GM23338 (cell line): Measurements from ENCODE around the gene GRIFIN. TPM values are rescaled to one million over a fixed set of nuclear protein-coding genes. Genes with fewer than 3 reads are reported as not detected.
"Not testable (repeated sequence)": the region's sequence is repeated elsewhere in the genome, so short reads cannot be mapped to it uniquely, and the experiment has no call there.

Source experiments
- ATAC-seq: fragments of 200-7000 bp; cut with Tn5 transposase; 3 replicates; pipeline ENCODE4 v1.9.1; 2020
- DNase-seq: peaks from one replicate; pipeline ENCODE4 v3.0.0-alpha.2; 2015; ENCODE audit warnings: low spot score
- H2AFZ ChIP-seq: fragments of 200-600 bp; sonication (generic); 2 replicates; pipeline ENCODE4 v1.8.0; 2016; ENCODE audit warnings: antibody characterized with exemption, mild to moderate bottlenecking, moderate library complexity
- H3F3A ChIP-seq: fragments of 200-600 bp; sonication (generic); replicated peaks from 2 replicates; pipeline ENCODE4 v1.8.0; 2017; ENCODE audit warnings: antibody characterized with exemption, mixed run types, low read depth
- H3K27ac ChIP-seq: fragments of 200-600 bp; sonication (generic); 2 replicates; pipeline ENCODE4 v1.6.1; 2016; ENCODE audit warnings: low read depth
- H3K27me3 ChIP-seq: fragments of 200-600 bp; sonication (generic); 2 replicates; pipeline ENCODE4 v1.8.0; 2016; ENCODE audit warnings: mild to moderate bottlenecking, mixed run types, moderate library complexity; ENCODE audit not compliant: insufficient read depth
- H3K36me3 ChIP-seq: fragments of 200-600 bp; sonication (generic); 2 replicates; pipeline ENCODE4 v1.8.0; 2016; ENCODE audit warnings: mild to moderate bottlenecking; ENCODE audit not compliant: insufficient read depth
- H3K4me1 ChIP-seq: fragments of 200-600 bp; sonication (generic); 2 replicates; pipeline ENCODE4 v1.8.0; 2016; ENCODE audit warnings: mild to moderate bottlenecking, moderate library complexity; ENCODE audit not compliant: insufficient read depth
- H3K4me2 ChIP-seq: fragments of 200-600 bp; sonication (generic); 2 replicates; pipeline ENCODE4 v1.7.1; 2017; ENCODE audit warnings: mixed run types
- H3K4me3 ChIP-seq: fragments of 200-600 bp; sonication (generic); 2 replicates; pipeline ENCODE4 v1.6.1; 2016; ENCODE audit warnings: mixed run types
- H3K79me2 ChIP-seq: fragments of 200-600 bp; sonication (generic); replicated peaks from 2 replicates; pipeline ENCODE4 v1.8.0; 2017; ENCODE audit warnings: mild to moderate bottlenecking; ENCODE audit not compliant: insufficient read depth
- H3K9me2 ChIP-seq: fragments of 200-600 bp; sonication (generic); 2 replicates; pipeline ENCODE4 v1.8.0; 2017; ENCODE audit not compliant: insufficient read depth
- H4K20me1 ChIP-seq: fragments of 200-600 bp; sonication (generic); replicated peaks from 2 replicates; pipeline ENCODE4 v1.8.0; 2017; ENCODE audit warnings: mild to moderate bottlenecking; ENCODE audit not compliant: insufficient read depth
- H3K27ac Mint-ChIP-seq: 2 replicates; pipeline ENCODE4 v1.8.0; 2020; ENCODE audit warnings: inconsistent platforms, mild to moderate bottlenecking, moderate library complexity, mixed read lengths
- H3K27me3 Mint-ChIP-seq: 3 replicates; pipeline ENCODE4 v1.8.0; 2022; ENCODE audit warnings: low read depth, mild to moderate bottlenecking, moderate library complexity, mixed read lengths, inconsistent platforms; ENCODE audit not compliant: insufficient read depth, poor library complexity
- H3K36me3 Mint-ChIP-seq: 3 replicates; pipeline ENCODE4 v1.8.0; 2021; ENCODE audit warnings: low read depth, mild to moderate bottlenecking, inconsistent platforms, moderate library complexity, mixed read lengths
- H3K4me1 Mint-ChIP-seq: 3 replicates; pipeline ENCODE4 v1.8.0; 2020; ENCODE audit warnings: mild to moderate bottlenecking, inconsistent platforms, mixed read lengths
- H3K4me3 Mint-ChIP-seq: 3 replicates; pipeline ENCODE4 v1.8.0; 2021; ENCODE audit warnings: moderate library complexity, mild to moderate bottlenecking, inconsistent platforms, mixed read lengths
- H3K9me3 Mint-ChIP-seq: 3 replicates; pipeline ENCODE4 v1.8.0; 2020; ENCODE audit warnings: moderate library complexity, mild to moderate bottlenecking, inconsistent platforms, mixed read lengths
- CREB1 ChIP-seq: fragments of 250-450 bp; sonication (Bioruptor Pico); IDR thresholded peaks from 2 replicates; pipeline ENCODE4 v1.5.0; 2020; ENCODE audit warnings: low read depth, mild to moderate bottlenecking, moderate library complexity
- EZH2phosphoT487 ChIP-seq: fragments of 200-600 bp; sonication (generic); IDR thresholded peaks from one replicate; pipeline ENCODE4 v1.8.1; 2018; ENCODE audit warnings: antibody characterized with exemption; ENCODE audit not compliant: unreplicated experiment
- NANOG ChIP-seq: IDR thresholded peaks from 2 replicates; pipeline ENCODE4 v1.6.1; 2016; ENCODE audit warnings: antibody characterized with exemption, borderline replicate concordance
- POLR2AphosphoS5 ChIP-seq: IDR thresholded peaks from 2 replicates; pipeline ENCODE4 v1.6.1; 2016; ENCODE audit warnings: antibody characterized with exemption, low read depth
- STAT1 ChIP-seq: IDR thresholded peaks from one replicate; pipeline ENCODE4 v1.6.1; 2016; ENCODE audit warnings: antibody characterized with exemption; ENCODE audit not compliant: unreplicated experiment
- ZNF331 ChIP-seq: fragments of 250-450 bp; sonication (Bioruptor Pico); IDR thresholded peaks from 2 replicates; pipeline ENCODE4 v1.5.0; 2020; ENCODE audit warnings: low read depth, mild to moderate bottlenecking, moderate library complexity
- polyA plus RNA-seq: library from polyadenylated mRNA; unstranded; fragments of >200 nt; fragmentation: Nextera tagmentation; extraction: Ambion mirVana; gene quantifications from 2 replicates; pipeline ENCODE4 v1.2.1, GENCODE V29; 2016
- total RNA-seq: library from RNA; depleted of rRNA; stranded (reverse); fragments of >200 nt; shearing (Covaris generic); gene quantifications from 2 replicates; pipeline ENCODE4 v1.2.3, GENCODE V29; 2014
- TF ChIP-seq, protein P1 (sequence below): fragments of 250-450 bp; sonication (Bioruptor Pico); IDR thresholded peaks from 2 replicates; pipeline ENCODE4 v1.5.0; 2020; ENCODE audit warnings: mild to moderate bottlenecking, moderate library complexity

Gene GRIFIN
- total and polyA plus RNA-seq, 2 experiments from 2014 or later: not detected

DNA sequence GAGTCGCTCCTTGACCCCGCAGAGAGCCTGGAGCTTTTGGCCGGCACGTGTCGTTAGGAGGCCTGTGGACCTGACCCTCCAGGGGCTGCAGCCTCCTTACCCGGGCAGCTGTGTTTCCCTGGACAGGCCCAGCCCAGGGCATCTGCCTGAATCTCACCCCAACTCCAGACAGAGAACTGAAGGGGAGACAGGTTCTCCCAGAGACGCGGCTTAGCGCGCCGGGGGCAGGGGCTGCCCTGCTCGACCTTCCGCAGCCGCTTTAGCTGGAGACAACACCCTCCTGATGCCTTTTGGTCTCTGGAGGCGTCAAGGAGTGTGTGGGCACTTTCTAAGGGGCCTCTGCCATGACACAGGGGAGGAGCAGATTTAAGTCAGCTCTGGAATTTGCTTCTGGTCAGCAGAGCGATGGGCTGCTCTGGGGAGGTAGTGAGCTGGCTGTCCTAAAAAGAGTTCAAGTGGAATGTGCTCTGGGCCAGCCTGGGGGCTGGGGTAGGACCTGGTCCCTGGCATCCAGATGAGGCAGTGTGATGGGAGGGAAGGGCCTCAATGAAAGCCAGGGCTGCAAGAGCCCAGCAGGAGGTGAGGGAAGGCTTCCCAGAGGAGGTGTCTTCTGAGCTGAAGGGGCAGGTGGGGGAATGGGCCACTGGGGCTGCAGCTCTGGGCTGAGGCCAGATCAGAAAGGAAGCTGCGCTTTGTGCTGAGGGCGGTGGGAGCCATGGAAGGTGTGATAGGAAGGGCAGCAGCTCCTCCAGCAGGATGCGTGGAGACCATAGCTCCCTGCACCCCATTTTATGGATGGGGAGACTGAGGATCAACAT lies 5.8 kb downstream of the GRIFIN start:
- H3K36me3 Mint-ChIP-seq: no peaks in the 10 kb centered on the region; the same call in 2 of the 3 replicates
- H3K9me3 Mint-ChIP-seq: no peaks in the 10 kb centered on the region

DNA sequence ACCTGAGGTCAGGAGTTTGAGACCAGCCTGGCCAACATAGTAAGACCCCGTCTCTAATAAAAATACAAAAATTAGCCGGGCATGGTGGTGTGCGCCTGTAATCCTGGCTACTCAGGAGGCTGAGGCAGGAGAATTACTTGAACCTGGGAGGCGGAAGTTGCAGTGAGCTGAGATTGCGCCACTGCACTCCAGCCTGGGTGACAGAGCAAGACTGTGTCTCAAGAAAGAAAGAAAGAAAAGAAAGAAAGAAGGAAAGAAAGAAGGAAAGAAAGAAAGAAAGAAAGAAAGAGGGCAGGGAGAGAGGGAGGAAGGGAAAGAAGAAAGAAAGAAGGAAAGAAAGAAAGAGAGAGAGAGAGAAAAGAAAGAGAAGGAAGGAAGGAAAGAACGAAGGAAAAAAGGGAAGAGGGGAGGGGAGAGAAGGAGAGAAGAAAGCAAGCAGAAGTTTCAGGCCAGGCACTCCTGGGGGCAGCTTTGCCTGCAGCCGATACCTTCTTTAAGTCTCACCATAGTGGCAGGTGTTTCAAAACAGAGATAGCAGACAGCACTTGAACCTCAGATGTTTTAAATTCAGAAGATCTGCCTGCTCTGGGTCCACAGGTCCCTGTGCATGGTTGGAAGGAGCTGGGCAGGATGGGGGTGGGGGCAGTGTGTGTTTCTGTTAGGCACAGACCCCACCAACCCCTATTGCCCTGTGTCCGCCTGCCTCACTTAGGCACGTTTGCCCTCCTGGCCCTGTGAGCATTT lies 6.6 kb downstream of the GRIFIN start:
- not testable (repeated sequence) for H3K36me3 ChIP-seq, H2AFZ ChIP-seq, H3K9me2 ChIP-seq, H3K4me1 ChIP-seq, H3K9me3 Mint-ChIP-seq, H3K27ac Mint-ChIP-seq, H3K4me3 ChIP-seq, H3K27me3 ChIP-seq, H3K4me2 ChIP-seq, DNase-seq, ATAC-seq, H3K36me3 Mint-ChIP-seq, H3K79me2 ChIP-seq, H3K27ac ChIP-seq, H3K4me3 Mint-ChIP-seq, H4K20me1 ChIP-seq
- peaks cover 32% of the 10 kb centered on the region for H3K4me1 Mint-ChIP-seq
- H3K27me3 Mint-ChIP-seq: peaks cover 14% of the 10 kb centered on the region
- H3F3A ChIP-seq: peaks cover 10% of the 10 kb centered on the region; the same call in 1 of the 2 replicates

More for the DNA sequence above, 5.8 kb downstream of the GRIFIN start:
- H2AFZ ChIP-seq: 0 out of 2 replicates have a peak overlapping the region, but pooled peaks have one; percentile 38
- H3K9me2 ChIP-seq: no peaks in the 10 kb centered on the region
- TF ChIP-seq EZH2phosphoT487: no peak
- TF ChIP-seq NANOG: no peak
- TF ChIP-seq ZNF331 (CRISPR knock-in tag): no peak
- no peak for TF ChIP-seq POLR2AphosphoS5
- TF ChIP-seq, protein P1, sequence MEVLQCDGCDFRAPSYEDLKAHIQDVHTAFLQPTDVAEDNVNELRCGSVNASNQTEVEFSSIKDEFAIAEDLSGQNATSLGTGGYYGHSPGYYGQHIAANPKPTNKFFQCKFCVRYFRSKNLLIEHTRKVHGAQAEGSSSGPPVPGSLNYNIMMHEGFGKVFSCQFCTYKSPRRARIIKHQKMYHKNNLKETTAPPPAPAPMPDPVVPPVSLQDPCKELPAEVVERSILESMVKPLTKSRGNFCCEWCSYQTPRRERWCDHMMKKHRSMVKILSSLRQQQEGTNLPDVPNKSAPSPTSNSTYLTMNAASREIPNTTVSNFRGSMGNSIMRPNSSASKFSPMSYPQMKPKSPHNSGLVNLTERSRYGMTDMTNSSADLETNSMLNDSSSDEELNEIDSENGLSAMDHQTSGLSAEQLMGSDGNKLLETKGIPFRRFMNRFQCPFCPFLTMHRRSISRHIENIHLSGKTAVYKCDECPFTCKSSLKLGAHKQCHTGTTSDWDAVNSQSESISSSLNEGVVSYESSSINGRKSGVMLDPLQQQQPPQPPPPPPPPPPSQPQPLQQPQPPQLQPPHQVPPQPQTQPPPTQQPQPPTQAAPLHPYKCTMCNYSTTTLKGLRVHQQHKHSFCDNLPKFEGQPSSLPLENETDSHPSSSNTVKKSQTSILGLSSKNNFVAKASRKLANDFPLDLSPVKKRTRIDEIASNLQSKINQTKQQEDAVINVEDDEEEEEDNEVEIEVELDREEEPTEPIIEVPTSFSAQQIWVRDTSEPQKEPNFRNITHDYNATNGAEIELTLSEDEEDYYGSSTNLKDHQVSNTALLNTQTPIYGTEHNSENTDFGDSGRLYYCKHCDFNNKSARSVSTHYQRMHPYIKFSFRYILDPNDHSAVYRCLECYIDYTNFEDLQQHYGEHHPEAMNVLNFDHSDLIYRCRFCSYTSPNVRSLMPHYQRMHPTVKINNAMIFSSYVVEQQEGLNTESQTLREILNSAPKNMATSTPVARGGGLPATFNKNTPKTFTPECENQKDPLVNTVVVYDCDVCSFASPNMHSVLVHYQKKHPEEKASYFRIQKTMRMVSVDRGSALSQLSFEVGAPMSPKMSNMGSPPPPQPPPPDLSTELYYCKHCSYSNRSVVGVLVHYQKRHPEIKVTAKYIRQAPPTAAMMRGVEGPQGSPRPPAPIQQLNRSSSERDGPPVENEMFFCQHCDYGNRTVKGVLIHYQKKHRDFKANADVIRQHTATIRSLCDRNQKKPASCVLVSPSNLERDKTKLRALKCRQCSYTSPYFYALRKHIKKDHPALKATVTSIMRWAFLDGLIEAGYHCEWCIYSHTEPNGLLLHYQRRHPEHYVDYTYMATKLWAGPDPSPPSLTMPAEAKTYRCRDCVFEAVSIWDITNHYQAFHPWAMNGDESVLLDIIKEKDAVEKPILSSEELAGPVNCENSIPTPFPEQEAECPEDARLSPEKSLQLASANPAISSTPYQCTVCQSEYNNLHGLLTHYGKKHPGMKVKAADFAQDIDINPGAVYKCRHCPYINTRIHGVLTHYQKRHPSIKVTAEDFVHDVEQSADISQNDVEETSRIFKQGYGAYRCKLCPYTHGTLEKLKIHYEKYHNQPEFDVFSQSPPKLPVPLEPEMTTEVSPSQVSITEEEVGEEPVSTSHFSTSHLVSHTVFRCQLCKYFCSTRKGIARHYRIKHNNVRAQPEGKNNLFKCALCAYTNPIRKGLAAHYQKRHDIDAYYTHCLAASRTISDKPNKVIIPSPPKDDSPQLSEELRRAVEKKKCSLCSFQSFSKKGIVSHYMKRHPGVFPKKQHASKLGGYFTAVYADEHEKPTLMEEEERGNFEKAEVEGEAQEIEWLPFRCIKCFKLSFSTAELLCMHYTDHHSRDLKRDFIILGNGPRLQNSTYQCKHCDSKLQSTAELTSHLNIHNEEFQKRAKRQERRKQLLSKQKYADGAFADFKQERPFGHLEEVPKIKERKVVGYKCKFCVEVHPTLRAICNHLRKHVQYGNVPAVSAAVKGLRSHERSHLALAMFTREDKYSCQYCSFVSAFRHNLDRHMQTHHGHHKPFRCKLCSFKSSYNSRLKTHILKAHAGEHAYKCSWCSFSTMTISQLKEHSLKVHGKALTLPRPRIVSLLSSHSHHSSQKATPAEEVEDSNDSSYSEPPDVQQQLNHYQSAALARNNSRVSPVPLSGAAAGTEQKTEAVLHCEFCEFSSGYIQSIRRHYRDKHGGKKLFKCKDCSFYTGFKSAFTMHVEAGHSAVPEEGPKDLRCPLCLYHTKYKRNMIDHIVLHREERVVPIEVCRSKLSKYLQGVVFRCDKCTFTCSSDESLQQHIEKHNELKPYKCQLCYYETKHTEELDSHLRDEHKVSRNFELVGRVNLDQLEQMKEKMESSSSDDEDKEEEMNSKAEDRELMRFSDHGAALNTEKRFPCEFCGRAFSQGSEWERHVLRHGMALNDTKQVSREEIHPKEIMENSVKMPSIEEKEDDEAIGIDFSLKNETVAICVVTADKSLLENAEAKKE: no peak
- TF ChIP-seq STAT1: no peak
- TF ChIP-seq CREB1 (CRISPR knock-in tag): no peak
- H3K4me1 ChIP-seq: peaks cover 7% of the 10 kb centered on the region; the same call in 1 of the 2 replicates
- no peak overlapping the region for H3K27ac Mint-ChIP-seq
- H3K36me3 ChIP-seq: no peaks in the 10 kb centered on the region
- ATAC-seq (no peak), DNase-seq (no peak)
- H3K27me3 ChIP-seq: no peaks in the 10 kb centered on the region
- no peak overlapping the region for H3K4me3 ChIP-seq
- peaks cover 14% of the 10 kb centered on the region for H3K27me3 Mint-ChIP-seq
- peaks cover 32% of the 10 kb centered on the region for H3K4me1 Mint-ChIP-seq
- no peak overlapping the region; the same call in 2 of the 3 replicates for H3K4me3 Mint-ChIP-seq
- H3K4me2 ChIP-seq: no peak overlapping the region
- H3K79me2 ChIP-seq: no peaks in the 10 kb centered on the region
- peaks cover 10% of the 10 kb centered on the region; the same call in 1 of the 2 replicates for H3F3A ChIP-seq
- no peaks in the 10 kb centered on the region for H4K20me1 ChIP-seq
- no peak overlapping the region for H3K27ac ChIP-seq
